Putamen (tissue), 1 donor: ENCODE results near the gene NDUFA8.
A peak's percentile ranks its signal among the peaks of the same experiment; 100 is the strongest.

Experiments used
- DNase-seq: peaks from one replicate; pipeline ENCODE4 v3.0.0-alpha.2; 2016; ENCODE audit warnings: low spot score

The NDUFA8 gene

DNA sequence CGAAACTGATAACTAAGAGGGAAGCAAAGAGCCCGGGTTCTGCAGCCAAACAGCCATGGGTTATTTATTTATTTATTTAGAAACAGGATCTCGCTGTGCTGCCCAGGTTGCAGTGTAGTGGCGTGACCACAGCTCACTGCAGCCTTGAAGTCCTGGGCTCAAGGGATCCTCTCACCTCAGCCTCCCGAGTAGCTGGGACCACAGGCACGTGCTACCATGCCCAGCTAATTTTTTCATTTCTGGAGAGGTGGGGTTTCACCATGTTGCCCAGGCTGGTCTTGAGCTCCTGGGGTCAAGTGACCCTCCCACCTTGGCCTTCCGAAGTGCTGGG lies 24.1 kb downstream of the NDUFA8 start:
- no peak for DNase-seq

DNA sequence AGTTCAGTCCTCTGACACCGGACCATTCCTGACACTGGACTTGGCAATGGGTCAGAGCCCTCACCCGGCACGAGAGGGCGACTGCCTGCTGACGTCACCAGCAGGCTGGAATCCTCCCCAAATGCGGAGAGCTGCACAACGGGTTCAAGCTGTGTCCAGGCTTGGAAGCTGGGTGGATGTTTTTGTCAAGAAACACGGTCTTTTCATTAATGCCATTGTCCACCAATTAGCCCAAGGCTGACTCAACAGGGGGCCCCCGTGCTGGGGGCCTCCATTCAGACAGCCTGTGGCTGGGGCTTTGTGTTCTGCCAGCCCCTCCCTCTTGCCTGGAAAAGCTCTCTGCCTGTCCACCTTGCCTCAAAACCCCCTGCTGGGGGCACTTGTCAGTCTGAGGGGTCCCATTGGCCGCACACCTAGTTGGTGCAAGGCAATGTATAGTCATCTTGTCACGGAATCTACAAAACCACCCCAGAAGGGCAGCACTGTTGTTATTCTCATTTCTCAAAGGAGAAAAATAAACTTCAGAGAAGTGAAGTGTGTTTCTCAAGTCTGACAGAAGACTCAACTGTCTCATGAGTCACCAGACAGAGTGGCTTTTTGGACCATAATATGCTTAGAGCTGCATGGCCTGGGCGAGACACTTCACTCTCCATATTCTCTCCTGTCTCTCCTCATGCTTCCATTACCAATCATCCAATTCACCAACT lies 24.6 kb downstream of the NDUFA8 start:
- no peak for DNase-seq

DNA sequence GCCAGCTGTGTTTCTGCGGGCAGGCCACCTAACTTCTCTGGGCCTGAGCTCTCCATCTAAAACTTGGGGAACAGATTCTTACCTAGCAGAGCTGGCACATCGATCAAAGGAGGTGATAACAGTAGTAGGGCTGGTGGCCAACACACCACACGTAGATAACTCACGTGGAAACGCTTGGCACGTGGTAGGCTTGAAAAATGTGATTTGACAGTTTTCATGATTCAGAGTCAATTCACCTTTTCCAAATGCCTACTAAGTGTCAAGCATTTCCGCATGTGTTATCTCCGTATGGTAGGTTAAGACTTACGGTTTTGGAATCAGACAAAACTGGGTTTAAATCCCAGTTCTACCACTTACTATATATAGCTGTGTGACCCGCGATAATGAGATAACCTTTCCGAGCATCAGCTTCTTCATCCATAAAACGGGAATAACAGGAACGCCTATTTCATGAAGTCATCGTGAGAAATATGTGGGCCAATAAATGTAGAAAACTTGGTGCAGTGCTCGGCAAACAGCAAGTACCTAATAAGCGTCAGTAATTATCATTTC lies 25.5 kb downstream of the NDUFA8 start:
- DNase-seq, result no peak

DNA sequence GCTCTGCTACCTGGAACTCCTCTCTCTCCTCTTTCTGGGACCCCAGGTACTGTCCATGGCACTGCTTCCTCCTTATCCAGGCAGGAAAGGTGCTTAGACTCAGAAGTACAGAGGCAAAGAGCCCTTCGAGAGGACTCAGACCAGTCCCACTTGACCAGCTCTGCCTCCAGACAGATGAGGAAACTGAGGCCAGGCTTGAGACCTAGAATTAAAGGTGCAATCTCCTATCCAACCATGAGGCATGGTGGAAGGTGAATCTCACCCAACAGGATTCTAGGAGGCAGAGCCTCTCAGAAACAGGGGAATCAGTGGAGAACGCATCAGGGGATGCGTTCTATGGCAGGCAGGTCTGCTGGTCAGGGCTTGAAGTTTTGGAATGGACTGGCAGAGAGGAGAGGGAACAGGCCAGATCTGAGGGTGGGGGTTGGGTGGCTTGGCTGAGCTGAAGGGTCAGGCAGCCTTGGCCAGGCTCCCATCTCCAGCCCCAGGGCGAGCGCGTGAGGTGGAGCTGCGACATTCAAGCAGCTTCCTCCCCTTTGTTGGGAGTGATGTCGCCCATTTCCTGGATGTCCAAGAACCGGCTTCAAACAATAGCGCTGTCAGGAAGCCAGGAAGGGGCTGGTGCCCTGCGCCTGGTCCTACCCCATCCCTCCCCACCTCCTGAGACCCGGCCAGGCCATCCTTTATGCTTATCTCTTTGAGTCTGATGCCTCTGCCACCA lies 26.2 kb downstream of the NDUFA8 start:
- DNase-seq, result no peak

DNA sequence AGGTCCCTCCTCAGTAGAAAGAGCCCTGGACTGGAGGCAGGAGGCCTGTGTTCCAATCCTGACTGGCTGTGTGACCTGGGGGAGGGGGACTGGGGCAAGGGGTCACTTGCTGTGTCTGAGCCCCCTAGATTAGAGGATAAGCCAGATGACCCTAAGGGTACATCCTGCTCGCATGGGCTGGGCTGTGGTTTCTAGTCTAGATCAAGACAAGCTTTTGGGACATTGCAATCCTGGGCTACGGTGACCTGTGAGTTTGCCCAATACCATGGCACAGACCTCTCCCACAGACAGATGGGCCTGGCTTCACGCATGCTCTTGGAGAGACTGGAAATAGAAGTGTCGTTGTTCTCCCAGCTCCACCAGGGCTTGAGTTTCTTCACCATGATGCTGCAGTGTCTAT lies 27.0 kb downstream of the NDUFA8 start:
- no peak for DNase-seq

DNA sequence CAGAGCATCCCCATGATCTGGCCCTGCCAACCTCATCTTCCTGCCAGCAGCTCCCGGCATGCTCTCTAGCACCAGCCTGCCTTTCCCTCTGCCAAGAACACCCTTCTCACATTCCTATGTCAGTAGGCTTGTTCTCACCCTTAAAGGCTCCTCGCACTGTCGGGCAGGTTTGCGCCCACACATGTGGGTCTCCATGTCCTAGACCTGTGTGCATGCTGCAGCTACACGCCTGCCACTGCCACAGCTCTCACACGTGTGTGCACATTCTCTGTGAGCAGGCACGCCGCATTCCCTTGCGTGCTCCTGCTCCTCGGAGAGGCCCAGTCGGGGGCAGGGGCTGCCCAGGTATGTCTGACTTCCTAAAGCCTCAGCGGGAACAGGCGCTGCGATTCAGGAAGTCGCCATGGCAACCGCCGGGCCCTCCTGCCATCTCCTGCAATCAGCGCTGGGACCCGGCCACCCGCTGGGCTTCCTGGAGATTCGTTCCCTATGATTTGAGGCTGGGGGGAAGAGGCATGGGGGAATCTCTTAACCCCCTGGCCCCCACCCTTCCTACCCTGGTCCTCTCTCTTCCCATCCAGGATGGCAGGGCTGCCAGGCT lies 28.1 kb downstream of the NDUFA8 start:
- DNase-seq, result no peak

DNA sequence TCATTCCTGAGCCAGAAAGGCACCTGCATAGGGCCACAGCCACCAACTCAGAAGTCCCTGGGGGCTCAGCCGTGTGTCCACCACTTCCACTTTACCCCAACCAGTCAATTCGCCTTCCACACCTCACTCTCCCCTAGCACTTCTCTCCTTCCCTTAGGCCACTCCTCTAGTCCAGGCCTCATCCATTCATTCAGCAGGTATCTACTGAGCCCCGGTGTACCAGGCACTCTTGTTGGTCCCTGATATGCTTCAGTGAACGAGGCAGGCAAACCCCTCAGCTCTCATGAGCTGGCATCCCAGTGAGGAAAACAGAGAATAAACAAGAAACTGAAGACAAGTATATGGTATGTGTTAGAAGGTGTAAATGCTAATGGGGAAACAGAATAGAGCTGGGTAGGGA lies 28.7 kb downstream of the NDUFA8 start:
- no peak for DNase-seq

DNA sequence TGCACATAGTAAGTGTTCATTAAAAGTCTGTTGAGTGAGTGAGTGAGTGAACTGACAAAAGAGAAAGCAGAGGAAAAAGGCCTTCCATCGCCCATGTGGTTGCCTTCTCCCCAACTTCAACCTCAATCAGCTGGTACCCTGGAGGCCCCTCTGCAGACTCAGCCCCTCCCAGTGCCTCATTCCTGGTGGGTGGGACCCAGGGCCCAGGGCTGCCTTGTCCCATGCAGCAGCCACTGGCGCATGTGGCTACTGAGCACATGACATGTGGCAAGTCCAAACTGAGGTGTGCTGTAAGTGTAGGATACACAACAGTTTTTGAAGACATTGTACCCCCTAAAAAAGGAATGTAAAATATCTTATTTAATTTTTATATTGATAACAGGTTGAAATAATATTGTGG lies 29.6 kb downstream of the NDUFA8 start:
- no peak for DNase-seq

DNA sequence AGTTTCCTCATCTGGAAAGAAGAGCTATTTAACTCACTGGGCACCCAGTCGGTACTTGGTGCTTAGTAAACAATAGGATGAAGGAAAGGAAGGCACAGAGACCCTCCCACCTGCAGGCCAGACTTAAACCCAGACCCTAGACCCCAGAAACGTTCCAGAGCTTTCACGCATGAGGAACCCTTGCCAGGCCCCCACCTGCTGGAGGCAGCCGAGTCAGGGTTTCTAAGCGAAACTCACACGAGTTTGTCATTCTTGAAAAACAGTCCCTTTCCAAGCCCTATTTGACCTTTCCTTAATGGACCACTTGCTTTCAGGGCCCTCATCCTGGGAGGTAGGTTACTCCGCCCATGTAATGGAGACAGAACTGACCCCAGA lies 30.6 kb downstream of the NDUFA8 start:
- DNase-seq, result no peak

DNA sequence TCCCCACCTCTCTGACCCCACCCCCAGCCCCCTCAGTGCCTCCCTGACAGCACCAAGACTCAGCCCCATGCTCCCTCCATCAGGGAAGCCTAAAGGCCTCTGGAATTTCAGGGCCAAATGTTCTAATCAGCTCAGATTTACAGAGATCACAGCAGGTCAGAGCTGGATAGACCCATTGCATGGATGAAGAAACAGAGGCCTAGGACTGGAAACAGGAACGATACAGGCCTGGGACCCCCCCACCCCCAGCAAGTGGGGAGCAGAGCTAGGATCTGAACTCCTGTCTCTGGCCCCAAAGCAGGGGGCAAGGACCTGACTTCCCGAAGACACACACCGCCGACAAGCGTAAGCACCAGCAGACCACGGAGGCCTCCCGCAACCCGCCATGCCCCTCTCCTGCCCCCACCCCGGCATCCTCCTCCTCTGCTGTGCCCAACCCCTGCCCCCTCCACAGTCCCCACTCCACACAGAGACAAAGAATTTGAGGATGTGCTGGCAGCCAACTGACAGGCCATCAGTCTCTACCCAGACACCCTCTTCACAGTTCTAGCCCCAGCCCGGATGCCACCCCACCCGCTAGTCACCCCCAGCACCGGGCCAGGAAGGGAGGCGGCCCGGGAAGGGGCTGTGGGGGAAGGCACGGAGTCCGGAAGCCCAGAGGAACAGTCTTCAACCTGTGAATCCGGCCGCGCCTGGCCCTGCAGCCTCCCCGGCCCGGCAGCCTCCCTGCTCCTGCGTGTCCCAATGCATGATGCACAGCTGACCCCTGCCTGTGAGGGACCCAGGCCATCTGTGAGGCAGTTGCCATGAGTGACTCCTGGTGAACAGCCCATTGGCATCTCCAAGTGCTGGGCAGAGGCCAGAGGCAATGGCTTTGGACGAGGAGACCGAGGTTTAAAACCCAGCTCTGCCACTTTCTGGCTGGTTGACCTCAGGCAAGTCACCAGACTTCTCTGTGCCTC lies 31.3 kb downstream of the NDUFA8 start:
- no peak for DNase-seq

DNA sequence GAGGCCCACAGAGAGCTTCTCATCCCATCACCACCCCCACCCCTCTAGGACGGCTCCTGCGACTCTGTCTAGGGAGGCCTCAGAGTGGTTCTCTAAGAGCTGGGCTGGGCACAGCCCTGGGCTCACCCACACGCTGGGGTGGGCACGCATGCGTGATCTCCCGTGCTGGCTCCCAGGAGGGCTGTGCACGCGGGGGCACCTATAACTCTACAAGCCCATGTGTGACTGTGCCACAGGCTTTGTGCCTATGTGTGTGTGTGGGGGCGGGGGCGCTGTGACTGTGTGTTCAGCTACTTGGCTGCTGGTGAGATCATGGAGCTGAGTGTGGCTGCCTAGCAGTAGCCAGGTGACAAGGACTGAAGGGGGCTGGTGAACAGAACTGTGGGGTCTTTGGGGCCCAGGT lies 32.2 kb downstream of the NDUFA8 start:
- DNase-seq, result peak; percentile 74

DNA sequence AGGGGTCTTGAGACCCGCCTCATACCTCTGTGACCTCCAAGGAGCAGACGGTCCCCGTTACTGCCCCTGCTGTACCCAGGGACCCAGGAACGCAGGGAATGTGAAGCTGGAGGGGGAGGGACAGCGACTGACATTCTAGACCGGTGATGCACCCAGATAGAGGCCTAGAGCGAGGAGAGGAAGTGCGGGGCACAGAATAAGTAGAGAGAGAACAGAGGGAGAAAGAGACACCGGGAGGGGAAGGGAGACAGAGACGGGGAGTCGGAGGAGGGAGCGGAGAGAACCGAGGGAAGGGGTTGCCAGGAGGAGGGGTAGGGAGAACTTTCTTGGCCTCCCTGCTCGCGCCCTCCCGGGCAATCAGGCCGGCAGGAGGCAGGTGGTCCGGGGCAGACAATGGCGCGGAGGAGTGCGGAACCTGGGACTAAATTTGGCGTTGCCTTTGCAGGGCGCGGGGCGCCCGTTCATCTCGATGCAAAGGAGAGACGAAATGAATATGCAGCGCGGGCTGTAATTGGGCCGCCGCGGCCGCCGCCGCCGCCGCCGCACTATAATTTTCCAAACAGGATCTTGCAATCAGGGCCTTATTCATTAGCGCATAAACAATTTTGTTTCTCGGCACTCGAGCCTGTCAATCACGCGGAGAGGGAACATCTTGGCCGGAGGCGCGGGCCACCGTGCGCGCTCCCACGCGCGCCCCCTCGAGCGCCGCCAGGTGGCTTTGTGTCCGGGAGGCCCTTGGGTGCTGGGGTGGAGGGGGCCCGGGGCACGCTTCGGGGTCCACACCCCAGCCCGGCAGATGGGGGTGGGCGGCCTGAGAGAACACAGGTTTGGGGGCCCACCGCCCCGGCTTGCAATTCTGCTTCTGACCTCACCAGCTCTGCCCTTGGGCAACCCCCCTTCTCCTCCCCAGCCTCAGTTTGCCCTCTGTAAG lies 33.0 kb downstream of the NDUFA8 start:
- DNase-seq, result no peak

DNA sequence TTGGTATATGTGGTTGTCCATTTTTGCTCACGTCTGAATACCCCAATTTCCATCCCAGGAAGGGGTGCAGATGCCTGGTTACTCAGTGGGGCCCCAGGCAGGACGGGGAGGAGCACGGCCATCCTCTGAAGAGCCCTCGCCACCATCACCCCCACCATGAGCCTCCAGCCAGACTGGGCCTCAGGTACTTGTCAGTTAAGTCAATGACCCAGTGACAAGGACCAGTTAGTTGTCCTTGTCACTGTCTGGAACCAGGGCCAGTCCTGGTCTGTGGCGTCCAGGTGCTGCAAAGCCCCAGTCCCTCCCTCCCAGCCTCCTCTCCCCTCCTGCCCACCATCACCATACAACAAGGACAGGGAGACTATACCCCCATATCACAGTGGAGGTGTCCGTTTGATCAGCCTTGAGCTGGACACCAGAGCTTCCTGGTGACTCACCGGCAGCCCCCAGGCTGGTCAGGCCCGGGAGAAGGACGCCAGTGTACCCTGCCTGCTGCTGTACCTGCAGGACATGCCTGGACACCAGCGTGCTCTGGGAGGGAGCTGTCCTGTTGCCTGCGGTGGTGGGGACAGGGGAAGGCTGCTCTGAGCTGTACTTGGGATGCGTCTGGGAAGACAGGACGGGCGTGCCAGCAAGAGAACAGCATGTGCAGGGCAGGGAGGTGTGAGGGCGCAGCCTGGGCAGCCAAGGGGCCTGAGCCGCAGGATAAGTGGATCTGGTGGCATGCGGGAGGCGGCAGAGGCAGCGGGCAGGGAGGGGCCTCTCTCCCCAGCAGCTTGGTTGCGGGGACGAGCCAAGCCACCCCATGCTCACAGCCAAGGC lies 33.9 kb downstream of the NDUFA8 start:
- no peak for DNase-seq

DNA sequence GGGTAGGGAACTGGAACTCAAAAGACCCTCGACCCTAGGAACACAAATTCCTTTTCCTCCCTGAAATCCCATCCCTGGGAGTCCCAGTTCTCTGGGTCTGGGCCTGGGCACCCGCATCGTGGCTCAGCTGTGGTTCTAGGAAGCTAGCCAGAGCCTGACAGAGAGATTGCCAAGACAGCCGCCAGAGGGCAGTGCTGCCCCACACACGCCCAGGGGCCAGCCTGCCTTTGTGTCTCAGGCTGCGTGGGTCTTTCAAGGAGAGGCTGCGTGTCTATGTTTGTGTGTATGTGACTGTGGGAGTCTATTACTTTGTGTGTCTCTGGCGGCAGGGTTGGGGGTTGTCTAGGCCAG lies 34.4 kb downstream of the NDUFA8 start:
- DNase-seq, result peak; percentile 82

DNA sequence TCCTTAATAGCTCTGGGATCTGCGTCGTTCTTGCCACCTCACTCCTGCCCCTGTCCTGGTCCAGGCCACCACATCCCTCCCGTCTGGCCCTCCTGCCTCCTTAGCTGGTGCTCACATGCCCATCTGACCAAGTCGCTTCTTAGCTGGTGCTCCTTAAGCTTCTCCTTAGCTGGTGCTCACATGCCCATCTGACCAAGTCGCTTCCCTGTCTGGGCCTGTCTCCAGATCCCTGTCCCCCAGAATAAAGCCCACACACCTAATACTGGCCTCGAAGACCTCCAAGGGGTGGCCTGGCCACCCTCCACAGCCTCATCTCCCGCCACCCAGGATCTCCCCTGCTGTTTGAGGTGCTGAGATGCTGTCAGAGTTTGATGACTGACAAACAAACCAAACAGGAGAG lies 35.1 kb downstream of the NDUFA8 start:
- no peak for DNase-seq

DNA sequence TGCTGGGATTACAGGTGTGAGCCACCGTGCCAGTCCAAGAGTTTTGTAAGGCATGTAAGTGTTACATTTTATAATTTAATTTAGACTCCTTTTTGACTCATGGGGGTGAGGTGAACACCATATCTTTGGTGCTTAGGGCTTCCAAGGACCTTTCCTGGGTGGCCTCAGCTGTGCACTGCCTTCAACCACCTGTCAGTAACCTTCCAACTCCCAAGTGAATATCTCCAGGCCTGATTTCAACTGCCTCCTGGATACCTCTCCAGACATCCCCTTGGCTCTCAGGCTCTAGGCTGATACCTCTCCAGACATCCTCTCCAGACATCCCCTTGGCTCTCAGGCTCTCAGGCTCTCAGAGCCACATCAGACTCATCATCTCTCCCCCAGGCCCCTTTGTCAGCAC lies 35.5 kb downstream of the NDUFA8 start:
- DNase-seq, result no peak

DNA sequence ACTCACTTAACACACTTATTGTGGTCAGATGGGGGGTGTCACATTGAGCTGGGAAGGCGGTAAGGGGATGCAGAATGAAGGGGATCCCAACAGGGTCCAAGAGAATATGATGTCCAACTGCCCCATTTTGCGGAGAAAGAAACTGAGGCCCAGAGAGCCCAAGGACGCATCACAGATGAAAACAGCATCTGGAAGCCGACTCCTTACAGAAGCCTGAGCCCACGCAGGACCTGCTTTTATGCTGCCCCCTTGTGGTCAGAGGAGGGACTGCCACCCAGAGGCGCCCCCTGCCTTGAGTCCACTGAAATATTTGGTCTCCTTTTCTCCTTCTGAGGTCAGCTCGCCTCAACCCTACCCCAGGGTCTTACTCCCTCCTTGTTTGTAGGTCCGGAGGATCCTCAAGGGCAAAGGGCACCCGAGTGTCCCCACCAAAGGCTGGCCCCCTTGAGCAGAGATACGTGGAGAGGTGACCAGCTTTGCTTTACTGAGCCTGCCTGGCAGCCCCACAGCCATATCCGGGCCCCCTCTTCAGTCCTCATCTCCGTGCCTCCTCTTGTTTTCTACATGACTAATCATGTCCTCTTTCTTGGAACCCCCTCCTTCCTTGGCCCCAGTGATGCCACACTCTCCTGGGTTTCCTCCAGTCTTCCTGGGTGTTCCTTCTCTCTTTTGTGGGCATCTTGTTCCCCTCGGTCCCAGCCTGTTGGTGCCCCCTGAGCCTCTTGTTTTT lies 36.5 kb downstream of the NDUFA8 start:
- peak; percentile 60 for DNase-seq

DNA sequence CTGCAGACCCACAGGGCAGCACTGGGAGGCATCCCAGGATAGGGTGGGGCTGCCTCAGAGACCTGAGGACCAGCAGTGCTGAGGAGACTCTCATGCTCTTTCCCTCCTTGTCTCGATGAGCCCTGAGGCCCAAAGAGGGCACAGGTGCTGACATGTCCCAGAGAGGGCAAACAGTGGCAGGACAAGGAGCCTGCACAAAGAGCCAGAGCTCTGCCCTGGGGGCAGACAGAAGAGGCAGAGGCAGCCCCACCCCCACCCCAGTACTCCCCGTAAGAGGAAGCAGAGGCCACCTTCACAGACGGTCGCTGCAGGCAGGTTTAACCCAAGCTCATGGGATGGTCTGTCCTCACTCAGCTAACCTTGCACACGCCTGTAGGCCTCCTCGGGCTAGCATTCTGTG lies 37.1 kb downstream of the NDUFA8 start:
- DNase-seq, result no peak

DNA sequence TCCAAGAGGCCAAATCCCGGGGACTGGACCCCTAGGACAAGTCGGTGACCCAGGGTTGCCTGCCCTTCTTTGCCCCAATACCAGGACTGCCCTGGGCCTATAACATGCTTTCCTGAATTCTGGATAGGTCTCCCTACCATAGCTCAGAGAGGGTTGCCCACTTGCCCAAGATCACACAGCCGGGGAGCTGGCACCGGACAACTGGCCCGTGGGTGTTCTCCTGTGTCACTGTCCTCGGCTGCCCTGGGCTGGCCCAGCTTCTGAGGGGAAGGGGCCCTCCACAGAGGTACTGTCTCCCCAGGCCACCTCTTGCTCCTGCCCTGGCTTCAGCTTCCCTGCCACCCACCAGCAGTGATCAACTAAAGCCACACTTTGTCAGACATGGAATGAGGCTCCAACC lies 37.6 kb downstream of the NDUFA8 start:
- DNase-seq, result no peak

DNA sequence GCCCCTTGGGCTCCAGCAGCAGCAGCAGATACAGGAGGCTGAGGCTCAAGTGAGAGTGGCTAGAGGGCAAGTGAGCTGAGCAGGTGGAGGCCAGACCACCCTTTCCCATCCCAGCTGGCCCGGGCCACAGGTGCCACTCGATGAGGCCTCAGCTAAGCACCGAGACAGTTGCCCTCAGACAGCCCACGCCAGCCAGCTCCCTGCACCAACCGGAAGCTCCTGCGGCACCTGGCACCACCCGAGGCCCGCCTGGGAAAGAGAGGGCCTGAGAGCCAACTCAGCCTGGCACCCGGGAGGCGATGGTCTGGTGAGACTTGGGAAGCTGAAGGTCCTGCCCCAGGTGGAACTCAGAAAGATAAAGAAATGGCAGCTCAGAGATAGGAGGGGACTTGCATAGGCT lies 38.2 kb downstream of the NDUFA8 start:
- DNase-seq, result no peak
